ENCODE measurements around the gene TEX14.

Gene TEX14

GRCh38 chr17:58626905-58627304 is 64.9 kb downstream of the TEX14 start:
- in situ Hi-C loops (cut with HindIII; ENCODE audit: low sequenced_read_pairs) = no loop called here
- TF ChIP-seq CTCF (IDR thresholded peaks at IDR 0.05; ENCODE audit: low read depth, low read length, missing control alignments) = no peak
- H3K4me3 ChIP-seq (ENCODE audit: low read depth, low read length) = no peak overlapping the region
- DNase-seq (ENCODE audit: low read depth) = no peak

DNA sequence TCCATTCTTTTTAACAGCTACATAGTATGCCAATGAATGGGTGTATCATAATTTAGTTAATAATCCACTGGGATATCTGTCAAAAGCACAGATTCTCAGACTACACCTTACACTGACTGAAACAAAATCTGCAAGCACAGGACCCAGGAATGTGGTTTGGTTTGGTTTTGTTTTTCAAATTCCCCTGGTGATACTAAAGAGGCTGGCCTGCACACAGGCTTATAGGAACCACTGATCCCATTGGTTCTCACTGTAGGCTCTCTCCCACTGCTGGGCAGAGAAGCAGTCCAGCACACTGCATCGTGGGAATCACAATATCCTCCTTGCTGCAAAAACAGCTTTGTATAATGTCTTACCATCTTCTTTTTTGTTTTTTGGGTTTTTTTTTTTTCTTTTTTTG is 67.1 kb downstream of the TEX14 start:
- TF ChIP-seq CTCF (IDR thresholded peaks at IDR 0.05; ENCODE audit: low read depth, low read length, missing control alignments) = no peak
- in situ Hi-C loops (cut with HindIII; ENCODE audit: low sequenced_read_pairs) = no loop called here
- H3K4me3 ChIP-seq (ENCODE audit: low read depth, low read length) = no peak overlapping the region

DNA sequence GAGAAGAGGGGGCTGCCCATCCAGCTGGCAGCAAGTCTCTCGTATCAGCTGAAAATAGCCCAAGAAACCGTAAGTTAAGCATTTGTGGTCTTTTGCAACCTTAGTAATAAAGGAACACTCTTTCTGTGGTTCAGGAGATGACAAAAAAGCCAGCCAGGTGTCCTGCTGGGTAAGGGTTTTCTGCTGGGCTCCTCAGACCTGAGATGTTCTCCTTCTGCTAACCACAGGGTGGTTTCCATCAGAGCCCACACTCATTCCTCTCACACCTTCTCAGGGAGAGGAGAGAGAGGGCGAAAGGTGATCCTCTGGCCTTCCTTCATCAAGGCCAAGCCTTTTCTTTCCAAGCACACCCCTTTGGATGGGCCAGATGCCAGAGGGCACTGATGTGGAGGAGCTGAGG is 70.7 kb downstream of the TEX14 start:
- in situ Hi-C loops (cut with HindIII; ENCODE audit: low sequenced_read_pairs) = no loop called here
- no peak overlapping the region for H3K4me3 ChIP-seq (ENCODE audit: low read depth, low read length)
- DNase-seq (ENCODE audit: low read depth) = no peak
- TF ChIP-seq CTCF (IDR thresholded peaks at IDR 0.05; ENCODE audit: low read depth, low read length, missing control alignments) = no peak

More for the DNA sequence above, 67.1 kb downstream of the TEX14 start:
- DNase-seq (ENCODE audit: low read depth) = no peak

GRCh38 chr17:58618336-58618735 is 73.5 kb downstream of the TEX14 start:
- no peak for DNase-seq (ENCODE audit: low read depth)
- H3K4me3 ChIP-seq (ENCODE audit: low read depth, low read length) = no peak overlapping the region
- in situ Hi-C loops (cut with HindIII; ENCODE audit: low sequenced_read_pairs) = no loop called here
- no peak for TF ChIP-seq CTCF (IDR thresholded peaks at IDR 0.05; ENCODE audit: low read depth, low read length, missing control alignments)

DNA sequence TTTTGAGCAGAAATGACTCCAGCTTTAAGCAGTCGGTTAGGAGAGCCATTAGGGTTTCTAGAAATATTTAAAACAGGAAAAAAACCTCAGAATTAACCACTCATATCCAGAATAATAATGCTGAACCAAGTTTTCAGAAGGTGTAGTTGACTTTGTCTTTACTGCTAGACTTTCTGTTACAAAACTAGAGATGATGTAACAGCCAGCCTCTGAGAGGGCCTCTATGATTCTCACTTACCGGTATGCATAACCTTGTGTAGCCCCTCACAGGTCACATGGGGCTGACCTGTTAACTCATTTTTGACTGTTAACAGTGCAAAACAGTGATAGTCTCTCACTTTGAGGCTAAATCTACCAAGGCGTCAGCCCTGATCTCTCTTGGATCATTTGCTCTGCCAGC is 74.3 kb downstream of the TEX14 start:
- no peak for DNase-seq (ENCODE audit: low read depth)
- TF ChIP-seq CTCF (IDR thresholded peaks at IDR 0.05; ENCODE audit: low read depth, low read length, missing control alignments) = no peak
- no peak overlapping the region for H3K4me3 ChIP-seq (ENCODE audit: low read depth, low read length)
- in situ Hi-C loops (cut with HindIII; ENCODE audit: low sequenced_read_pairs) = no loop called here

GRCh38 chr17:58615768-58616659 is 75.8 kb downstream of the TEX14 start:
- TF ChIP-seq CTCF (IDR thresholded peaks at IDR 0.05; ENCODE audit: low read depth, low read length, missing control alignments) = no peak
- no peak for DNase-seq (ENCODE audit: low read depth)
- H3K4me3 ChIP-seq (ENCODE audit: low read depth, low read length) = no peak overlapping the region
- in situ Hi-C loops (cut with HindIII; ENCODE audit: low sequenced_read_pairs) = no loop called here
